ENCODE data around the gene PTPN1. TPM values are rescaled to one million over a fixed set of nuclear protein-coding genes. Genes with fewer than 3 reads are reported as not detected.

PTPN1 gene
- total RNA-seq, 4 donors from 2014 or later, result 20.7 to 26.7 (median 23.7) TPM

DNA sequence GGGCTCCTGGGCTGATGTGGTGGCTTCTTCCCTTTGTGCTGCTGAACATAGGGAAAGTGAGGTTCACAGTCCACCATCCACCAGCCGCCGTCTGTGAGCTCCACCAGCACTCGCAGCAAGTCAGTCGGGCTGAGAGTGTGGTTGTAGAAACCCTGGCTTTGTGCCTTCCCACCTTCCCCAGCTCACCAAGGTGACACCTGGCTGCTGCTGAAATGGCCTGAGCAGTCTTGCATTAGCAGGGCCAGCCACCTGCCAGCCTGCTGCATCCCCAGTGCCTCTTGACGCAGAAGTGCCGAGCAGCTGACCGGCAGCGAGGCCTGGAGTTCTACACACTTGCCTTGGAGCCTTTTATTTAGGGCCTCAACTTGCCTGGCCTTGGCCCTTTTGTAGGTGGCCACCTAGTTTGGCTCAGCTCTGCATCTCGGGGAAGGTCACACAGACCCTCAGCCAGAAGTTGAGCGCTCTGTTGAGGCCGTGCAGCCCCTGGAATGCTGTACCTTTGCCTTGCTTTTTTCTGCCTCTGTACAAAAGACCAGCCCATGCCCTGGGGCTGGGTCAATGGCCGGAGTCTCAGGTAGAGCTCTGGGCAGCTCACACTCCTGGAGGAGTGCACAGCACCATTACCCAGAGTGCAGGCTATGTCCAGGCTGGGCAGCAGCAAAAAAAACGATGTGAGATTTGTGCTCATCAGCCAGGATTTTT is 76.5 kb downstream of the PTPN1 start:
- no peak overlapping the region for H3K4me3 ChIP-seq
- no peaks in the 10 kb centered on the region for H3K9me3 ChIP-seq
- TF ChIP-seq POLR2A (IDR thresholded peaks at IDR 0.05) (no peak), EP300 (IDR thresholded peaks at IDR 0.05) (no peak)
- TF ChIP-seq, protein P1, sequence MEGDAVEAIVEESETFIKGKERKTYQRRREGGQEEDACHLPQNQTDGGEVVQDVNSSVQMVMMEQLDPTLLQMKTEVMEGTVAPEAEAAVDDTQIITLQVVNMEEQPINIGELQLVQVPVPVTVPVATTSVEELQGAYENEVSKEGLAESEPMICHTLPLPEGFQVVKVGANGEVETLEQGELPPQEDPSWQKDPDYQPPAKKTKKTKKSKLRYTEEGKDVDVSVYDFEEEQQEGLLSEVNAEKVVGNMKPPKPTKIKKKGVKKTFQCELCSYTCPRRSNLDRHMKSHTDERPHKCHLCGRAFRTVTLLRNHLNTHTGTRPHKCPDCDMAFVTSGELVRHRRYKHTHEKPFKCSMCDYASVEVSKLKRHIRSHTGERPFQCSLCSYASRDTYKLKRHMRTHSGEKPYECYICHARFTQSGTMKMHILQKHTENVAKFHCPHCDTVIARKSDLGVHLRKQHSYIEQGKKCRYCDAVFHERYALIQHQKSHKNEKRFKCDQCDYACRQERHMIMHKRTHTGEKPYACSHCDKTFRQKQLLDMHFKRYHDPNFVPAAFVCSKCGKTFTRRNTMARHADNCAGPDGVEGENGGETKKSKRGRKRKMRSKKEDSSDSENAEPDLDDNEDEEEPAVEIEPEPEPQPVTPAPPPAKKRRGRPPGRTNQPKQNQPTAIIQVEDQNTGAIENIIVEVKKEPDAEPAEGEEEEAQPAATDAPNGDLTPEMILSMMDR (IDR thresholded peaks at IDR 0.05), result no peak
- peaks cover 0 to 14% (median 2%) of the 10 kb centered on the region in 4 donors for H3K4me1 ChIP-seq
- peaks cover 0 to 68% (median 0%) of the 10 kb centered on the region in 3 donors for H3K36me3 ChIP-seq
- no peaks in the 10 kb centered on the region for H3K27me3 ChIP-seq
- WGBS, 2 donors, result 95 to 97% methylated on average over 11 to 13 of the region's 13 CpGs
- H3K27ac ChIP-seq, result no peak overlapping the region
- DNase-seq (ENCODE audit: low spot score in 2 of 2), result no peak

DNA sequence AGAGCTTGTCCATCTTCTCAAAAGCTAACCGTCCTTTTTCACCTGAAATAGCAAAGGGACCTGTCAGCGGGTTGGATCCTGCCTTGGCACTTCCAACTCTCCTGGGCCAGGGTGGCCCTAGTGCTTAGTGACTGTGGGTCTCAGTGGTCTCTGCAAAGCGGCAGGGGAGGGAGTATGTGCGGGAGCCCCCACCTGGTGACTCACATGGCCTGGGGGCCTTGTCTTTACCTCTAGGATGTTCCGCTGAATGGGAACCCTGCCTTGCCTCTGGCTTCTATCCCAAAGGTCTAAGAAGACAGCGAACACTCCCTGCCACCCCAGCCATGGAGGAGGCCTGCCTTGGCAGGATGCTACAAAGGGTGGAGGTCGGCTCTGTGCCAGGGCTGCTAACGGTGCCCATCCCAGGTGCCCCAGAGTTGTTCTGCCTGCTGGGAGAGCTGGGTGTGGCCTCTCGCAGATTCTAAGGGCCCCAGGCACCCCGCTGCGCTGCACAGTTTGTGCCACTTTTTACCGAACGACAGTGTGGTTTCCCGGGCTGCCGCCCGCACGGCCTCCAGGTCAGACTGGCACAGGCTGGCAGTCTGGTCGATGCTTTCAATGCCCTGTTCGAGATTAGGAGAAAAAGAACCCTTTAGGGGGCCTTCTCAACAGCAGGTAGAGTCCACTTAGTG is 77.2 kb downstream of the PTPN1 start:
- H3K36me3 ChIP-seq, result peaks cover 0 to 61% (median 0%) of the 10 kb centered on the region in 3 donors
- H3K27ac ChIP-seq, result no peak overlapping the region
- H3K4me1 ChIP-seq, result peaks cover 0 to 20% (median 4%) of the 10 kb centered on the region in 4 donors
- no peak for DNase-seq (ENCODE audit: low spot score in 2 of 2)
- TF ChIP-seq EP300 (IDR thresholded peaks at IDR 0.05) (no peak), POLR2A (IDR thresholded peaks at IDR 0.05) (no peak)
- TF ChIP-seq, protein P1 (IDR thresholded peaks at IDR 0.05), result no peak
- H3K9me3 ChIP-seq, result no peaks in the 10 kb centered on the region
- 92 to 93% methylated on average over 17 to 18 of the region's 19 CpGs for WGBS, 2 donors
- H3K4me3 ChIP-seq, result no peak overlapping the region
- no peaks in the 10 kb centered on the region for H3K27me3 ChIP-seq

DNA sequence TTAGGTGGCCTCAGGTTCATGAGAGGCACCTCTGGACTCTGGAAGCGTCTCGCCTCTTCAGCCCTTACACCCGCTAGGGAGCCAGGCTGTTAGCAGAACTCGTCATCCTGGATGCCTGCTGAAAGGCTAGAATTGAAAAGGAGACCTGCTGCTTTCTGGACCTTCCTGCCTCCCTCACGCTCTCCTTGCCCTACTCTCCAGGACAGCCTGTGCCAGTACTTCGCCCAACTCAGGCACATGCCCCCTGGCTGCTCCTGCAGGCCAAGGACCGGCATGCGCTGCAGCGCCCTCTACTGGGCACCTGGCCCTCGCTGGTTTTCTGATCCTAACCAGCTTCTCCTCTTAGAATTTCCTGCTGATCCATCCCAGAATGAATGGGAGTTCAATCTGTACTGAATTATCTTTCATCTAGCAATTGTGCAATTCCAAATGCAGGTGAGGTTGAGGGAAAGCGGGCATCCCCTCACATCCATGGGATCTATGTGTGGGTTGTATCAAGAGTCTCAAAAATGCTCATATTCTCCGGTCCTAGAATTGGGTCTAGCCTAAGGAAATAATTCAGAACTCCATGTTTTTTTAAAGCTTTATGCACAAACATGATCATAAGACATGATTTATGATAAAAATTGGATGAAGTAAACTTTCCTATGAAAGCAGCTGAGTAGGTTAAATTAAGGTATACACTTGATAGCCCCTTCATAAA is 78.0 kb downstream of the PTPN1 start:
- 76% methylated on average over 12 of the region's 12 CpGs for WGBS, 2 donors
- no peak overlapping the region for H3K4me3 ChIP-seq
- H3K27me3 ChIP-seq, result no peaks in the 10 kb centered on the region
- H3K36me3 ChIP-seq, result peaks cover 0 to 53% (median 0%) of the 10 kb centered on the region in 3 donors
- DNase-seq (ENCODE audit: low spot score in 2 of 2), result peak; percentile 38 to 47
- H3K27ac ChIP-seq, result no peak overlapping the region
- peaks cover 0 to 27% (median 4%) of the 10 kb centered on the region in 4 donors for H3K4me1 ChIP-seq
- no peaks in the 10 kb centered on the region for H3K9me3 ChIP-seq
- TF ChIP-seq EP300 (IDR thresholded peaks at IDR 0.05), result no peak
- no peak for TF ChIP-seq POLR2A (IDR thresholded peaks at IDR 0.05)
- TF ChIP-seq, protein P1 (IDR thresholded peaks at IDR 0.05), result peak; percentile 67 to 79 (median 72)

GRCh38 chr20:50589548-50590347 is 79.6 kb downstream of the PTPN1 start:
- TF ChIP-seq, protein P1 (IDR thresholded peaks at IDR 0.05), result no peak
- TF ChIP-seq EP300 (IDR thresholded peaks at IDR 0.05), result no peak
- no peak for TF ChIP-seq POLR2A (IDR thresholded peaks at IDR 0.05)
- no peaks in the 10 kb centered on the region for H3K9me3 ChIP-seq
- no peaks in the 10 kb centered on the region for H3K27me3 ChIP-seq
- H3K36me3 ChIP-seq, result peaks cover 0 to 38% (median 0%) of the 10 kb centered on the region in 3 donors
- WGBS, 2 donors, result 81% methylated on average over 20 of the region's 20 CpGs
- no peak overlapping the region for H3K27ac ChIP-seq
- H3K4me1 ChIP-seq, result peaks cover 0 to 21% (median 2%) of the 10 kb centered on the region in 4 donors
- no peak overlapping the region for H3K4me3 ChIP-seq
- no peak for DNase-seq (ENCODE audit: low spot score in 2 of 2)
